DND-41 (cell line): ENCODE data around the gene SURF6.
A peak's percentile ranks its signal among the peaks of the same experiment; 100 is the strongest.
"Not testable (repeated sequence)": the region's sequence is repeated elsewhere in the genome, so short reads cannot be mapped to it uniquely, and the experiment has no call there.

Source experiments
- ATAC-seq: fragments of 200-7000 bp; cut with Tn5 transposase; 3 replicates; pipeline ENCODE4 v1.9.1; 2021; ENCODE audit warnings: low read depth; ENCODE audit not compliant: insufficient read depth
- DNase-seq: peaks from one replicate; pipeline ENCODE4 v3.0.0-alpha.2; 2020
- H2AFZ ChIP-seq: 2 replicates; pipeline ENCODE4 v1.6.0; 2012; ENCODE audit warnings: low read depth, low read length
- H3K27ac ChIP-seq: 2 replicates; pipeline ENCODE4 v1.5.1; 2012; ENCODE audit warnings: low read length, inconsistent platforms
- H3K27me3 ChIP-seq: fragments of 200-600 bp; sonication (generic); 2 replicates; pipeline ENCODE4 v1.6.0; 2012; ENCODE audit warnings: low read length, mild to moderate bottlenecking, inconsistent platforms; ENCODE audit not compliant: insufficient read depth, poor library complexity
- H3K36me3 ChIP-seq: 2 replicates; pipeline ENCODE4 v1.5.1; 2012; ENCODE audit warnings: low read length, inconsistent platforms; ENCODE audit not compliant: insufficient read depth
- H3K4me1 ChIP-seq: 2 replicates; pipeline ENCODE4 v1.5.1; 2012; ENCODE audit warnings: mild to moderate bottlenecking, low read length; ENCODE audit not compliant: insufficient read depth
- H3K4me2 ChIP-seq: 2 replicates; pipeline ENCODE4 v1.6.0; 2012; ENCODE audit warnings: mild to moderate bottlenecking, moderate library complexity, low read length, inconsistent platforms; ENCODE audit not compliant: insufficient read depth
- H3K4me3 ChIP-seq, 2 experiments: fragments of 200-600 bp in 1 of 2; shearing (Covaris generic) in 1 of 2; 2 replicates each; pipeline ENCODE4 v1.5.1; 2012 to 2016; ENCODE audit warnings: inconsistent platforms in 2 of 2, low read length in 2 of 2, mild to moderate bottlenecking in 2 of 2, low read depth in 1 of 2, moderate library complexity in 1 of 2
- H3K79me2 ChIP-seq: 2 replicates; pipeline ENCODE4 v1.6.0; 2012; ENCODE audit warnings: low read length, inconsistent platforms; ENCODE audit not compliant: insufficient read depth
- H3K9ac ChIP-seq: 2 replicates; pipeline ENCODE4 v1.6.0; 2012; ENCODE audit warnings: low read depth, mild to moderate bottlenecking, inconsistent platforms, low read length, moderate library complexity
- H3K9me3 ChIP-seq: 2 replicates; pipeline ENCODE4 v1.5.1; 2012; ENCODE audit warnings: low read length, moderate library complexity, mild to moderate bottlenecking, inconsistent platforms; ENCODE audit not compliant: insufficient read depth, severe bottlenecking
- H4K20me1 ChIP-seq: 2 replicates; pipeline ENCODE4 v1.6.0; 2012; ENCODE audit warnings: low read length; ENCODE audit not compliant: insufficient read depth
- CTCF ChIP-seq: IDR thresholded peaks from 2 replicates; pipeline ENCODE4 v1.5.1; 2012; ENCODE audit warnings: borderline replicate concordance, low read length, moderate library complexity, mild to moderate bottlenecking; ENCODE audit not compliant: poor library complexity, severe bottlenecking; ENCODE audit errors: extremely low read depth
- EZH2 ChIP-seq: IDR thresholded peaks from 3 replicates; pipeline ENCODE4 v1.6.1; 2012; ENCODE audit warnings: borderline replicate concordance, low read depth, mild to moderate bottlenecking, moderate library complexity, low read length, inconsistent platforms; ENCODE audit not compliant: severe bottlenecking

Gene SURF6

DNA sequence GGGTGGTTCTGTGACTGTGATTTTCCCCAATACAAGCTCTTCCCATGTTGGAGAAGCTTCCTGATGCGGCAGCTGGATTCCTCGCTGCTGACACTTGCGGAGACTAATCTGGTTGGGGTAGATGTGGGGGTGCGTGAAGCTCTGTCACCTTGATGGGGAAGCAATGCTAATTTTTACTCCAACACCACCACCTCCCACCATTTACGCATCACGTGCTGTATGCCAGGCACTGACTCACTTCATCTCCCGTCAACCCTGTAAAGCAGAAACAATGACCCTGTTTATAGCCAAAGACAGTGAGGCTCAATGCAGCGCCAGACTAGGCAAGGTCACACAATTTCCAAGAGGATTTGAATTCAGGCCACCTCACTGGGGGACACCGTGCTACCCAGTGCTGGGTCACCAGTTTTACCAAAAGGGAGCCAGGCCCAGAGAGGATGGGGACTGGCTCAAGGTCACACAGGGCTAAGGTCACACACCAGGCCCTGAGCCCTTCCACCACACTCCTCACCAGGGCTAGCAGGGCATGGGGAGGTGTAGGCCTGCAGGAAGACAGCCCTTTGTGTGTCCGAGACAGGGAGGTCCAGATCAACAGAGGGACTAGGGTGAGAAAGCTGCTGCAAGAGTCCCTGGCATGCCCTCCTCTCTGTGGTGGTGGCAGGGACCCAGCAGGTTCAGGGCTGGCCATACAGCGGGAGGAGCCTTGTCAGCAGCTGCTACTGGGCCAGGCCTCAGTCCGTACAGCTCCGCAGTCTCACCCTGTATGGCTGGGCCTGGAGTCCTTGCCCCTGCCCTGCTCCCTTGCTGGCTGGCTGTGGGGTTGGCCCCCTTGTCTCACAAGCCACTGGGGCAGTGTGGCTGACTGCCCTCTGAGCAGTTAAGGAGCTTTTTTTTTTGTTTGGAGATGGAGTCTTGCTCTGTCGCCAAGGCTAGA, 43.4 kb upstream of the SURF6 start:
- H3K9ac ChIP-seq = no peak overlapping the region
- no peak overlapping the region for H3K4me3 ChIP-seq
- peaks cover 7% of the 10 kb centered on the region; the same call in 1 of the 2 replicates for H4K20me1 ChIP-seq
- no peak for TF ChIP-seq EZH2
- TF ChIP-seq CTCF = no peak
- H3K9me3 ChIP-seq = no peaks in the 10 kb centered on the region
- H3K79me2 ChIP-seq = peaks cover 14% of the 10 kb centered on the region
- no peak overlapping the region for H2AFZ ChIP-seq
- no peaks in the 10 kb centered on the region; the same call in 1 of the 2 replicates for H3K36me3 ChIP-seq
- H3K4me2 ChIP-seq = no peak overlapping the region
- H3K4me1 ChIP-seq = peaks cover 19% of the 10 kb centered on the region
- ATAC-seq = no peak
- H3K27ac ChIP-seq = no peak overlapping the region
- H3K27me3 ChIP-seq = no peaks in the 10 kb centered on the region
- DNase-seq = no peak

DNA sequence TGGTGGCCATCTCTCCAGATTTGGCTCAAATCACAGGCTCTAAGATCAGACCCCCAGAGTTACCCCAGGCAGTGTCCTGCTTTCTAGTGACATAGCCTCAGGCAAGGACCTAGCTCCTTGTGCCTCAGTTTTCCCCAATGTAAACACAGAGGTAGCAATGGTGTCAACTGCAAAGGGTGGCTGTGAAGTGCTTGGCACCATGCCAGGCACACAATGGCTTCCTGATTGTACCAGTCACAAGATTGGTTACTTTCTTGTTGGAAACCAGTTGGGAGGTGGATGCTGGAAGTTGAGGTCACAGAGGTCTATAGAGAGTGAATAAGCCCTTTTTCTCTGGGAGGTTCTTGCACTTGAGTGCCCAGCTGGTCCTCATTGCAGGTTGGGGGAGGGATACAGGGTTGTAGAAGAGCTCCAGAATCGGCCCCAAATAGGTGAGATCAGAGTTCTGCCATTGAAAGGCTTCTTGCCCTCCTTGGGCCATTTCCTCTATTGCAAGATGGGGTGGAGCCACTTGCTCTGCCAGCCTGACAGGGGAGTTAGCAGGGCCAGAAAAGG, 42.5 kb upstream of the SURF6 start:
- Histone ChIP-seq H3K27ac (no peak overlapping the region), H2AFZ (no peak overlapping the region; the same call in 1 of the 2 replicates), H3K4me1 (peaks cover 26% of the 10 kb centered on the region), H4K20me1 (peaks cover 13% of the 10 kb centered on the region; the same call in 1 of the 2 replicates), H3K4me2 (no peak overlapping the region), H3K27me3 (no peaks in the 10 kb centered on the region), H3K4me3 (no peak overlapping the region), H3K79me2 (peaks cover 24% of the 10 kb centered on the region), H3K9ac (no peak overlapping the region), H3K36me3 (peaks cover 2% of the 10 kb centered on the region), H3K9me3 (no peaks in the 10 kb centered on the region)
- no peak for TF ChIP-seq EZH2
- TF ChIP-seq CTCF = no peak
- DNase-seq (no peak), ATAC-seq (no peak)

- TF ChIP-seq CTCF = no peak
- no peak for TF ChIP-seq EZH2
- no peak overlapping the region for H3K4me3 ChIP-seq
- H3K27ac ChIP-seq = no peak overlapping the region
- no peaks in the 10 kb centered on the region for H3K9me3 ChIP-seq
- peaks cover 32% of the 10 kb centered on the region for H3K4me1 ChIP-seq
- H3K4me2 ChIP-seq = no peak overlapping the region
- ATAC-seq (no peak), DNase-seq (no peak)
- H3K36me3 ChIP-seq = peaks cover 8% of the 10 kb centered on the region
- H3K79me2 ChIP-seq = peaks cover 31% of the 10 kb centered on the region
- H2AFZ ChIP-seq = no peak overlapping the region; the same call in 1 of the 2 replicates
- peaks cover 20% of the 10 kb centered on the region for H4K20me1 ChIP-seq
- no peak overlapping the region for H3K9ac ChIP-seq
- H3K27me3 ChIP-seq = no peaks in the 10 kb centered on the region
These were observed 41.8 kb upstream of the SURF6 start for GRCh38 chr9:133377721-133378216.

DNA sequence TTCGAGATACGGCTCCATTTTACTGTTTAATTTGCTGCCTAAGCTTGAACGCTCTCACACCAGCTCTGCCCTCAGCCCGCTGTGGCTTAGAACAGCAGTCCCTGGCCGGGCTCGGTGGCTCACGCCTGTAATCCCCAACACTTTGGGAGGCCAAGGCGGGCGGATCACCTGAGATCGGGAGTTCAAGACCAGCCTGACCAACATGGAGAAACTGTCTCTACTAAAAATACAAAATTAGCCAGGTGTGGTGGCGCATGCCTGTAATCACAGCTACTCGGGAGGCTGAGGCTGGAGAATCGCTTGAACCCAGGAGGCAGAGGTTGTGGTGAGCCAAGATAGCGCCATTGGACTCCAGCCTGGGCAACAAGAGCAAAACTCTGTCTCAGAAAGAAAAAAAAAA, 41.3 kb upstream of the SURF6 start:
- peaks cover 36% of the 10 kb centered on the region for H3K4me1 ChIP-seq
- H3K4me2 ChIP-seq = peak overlapping the region; percentile 95; the same call in 1 of the 2 replicates
- not testable (repeated sequence) for H3K4me3 ChIP-seq, DNase-seq, H3K27me3 ChIP-seq, H3K9me3 ChIP-seq, H3K27ac ChIP-seq, H2AFZ ChIP-seq, H3K9ac ChIP-seq, ATAC-seq
- peaks cover 12% of the 10 kb centered on the region for H3K36me3 ChIP-seq
- H4K20me1 ChIP-seq = peaks cover 25% of the 10 kb centered on the region
- H3K79me2 ChIP-seq = peaks cover 36% of the 10 kb centered on the region
